ENCODE data around the gene CBX4. TPM values are rescaled to one million over a fixed set of nuclear protein-coding genes. Genes with fewer than 3 reads are reported as not detected.

Gene CBX4
- total RNA-seq, 4 donors from 2014 or later, result 11.6 to 15.3 (median 14.4) TPM

GRCh38 chr17:79830303-79830702, 8.9 kb downstream of the CBX4 start:
- H3K4me1 ChIP-seq, result peaks cover 0 to 44% (median 23%) of the 10 kb centered on the region in 4 donors
- H3K4me3 ChIP-seq, result no peak overlapping the region
- H3K9me3 ChIP-seq, result no peaks in the 10 kb centered on the region
- DNase-seq (ENCODE audit: low spot score in 2 of 2), result no peak
- H3K27ac ChIP-seq, result no peak overlapping the region
- WGBS, 2 donors, result 64 to 66% methylated on average over 8 of the region's 8 CpGs
- H3K27me3 ChIP-seq, result peaks cover 0 to 2% of the 10 kb centered on the region in 2 donors
- peaks cover 0 to 20% (median 2%) of the 10 kb centered on the region in 3 donors for H3K36me3 ChIP-seq
- TF ChIP-seq POLR2A (IDR thresholded peaks at IDR 0.05) (no peak), CTCF (IDR thresholded peaks at IDR 0.05) (no peak), EP300 (IDR thresholded peaks at IDR 0.05) (no peak)

GRCh38 chr17:79829457-79829856, 9.8 kb downstream of the CBX4 start:
- Histone ChIP-seq H3K27me3 (peaks cover 0 to 10% of the 10 kb centered on the region in 2 donors), H3K9me3 (no peaks in the 10 kb centered on the region), H3K27ac (no peak overlapping the region), H3K4me1 (peaks cover 0 to 36% (median 23%) of the 10 kb centered on the region in 4 donors), H3K4me3 (no peak overlapping the region), H3K36me3 (peaks cover 0 to 11% (median 2%) of the 10 kb centered on the region in 3 donors)
- TF ChIP-seq POLR2A (IDR thresholded peaks at IDR 0.05), result no peak
- TF ChIP-seq EP300 (IDR thresholded peaks at IDR 0.05), result no peak
- TF ChIP-seq CTCF (IDR thresholded peaks at IDR 0.05), result no peak
- DNase-seq (ENCODE audit: low spot score in 2 of 2), result no peak
- WGBS, 2 donors, result 61 to 68% methylated on average over 2 of the region's 2 CpGs

GRCh38 chr17:79829004-79829403, 10.2 kb downstream of the CBX4 start:
- WGBS, 2 donors, result 70 to 84% methylated on average over 2 of the region's 2 CpGs
- Histone ChIP-seq H3K27ac (no peak overlapping the region), H3K36me3 (peaks cover 0 to 7% (median 2%) of the 10 kb centered on the region in 3 donors), H3K4me3 (no peak overlapping the region), H3K27me3 (peaks cover 0 to 10% of the 10 kb centered on the region in 2 donors), H3K9me3 (no peaks in the 10 kb centered on the region), H3K4me1 (peaks cover 0 to 35% (median 23%) of the 10 kb centered on the region in 4 donors)
- no peak for TF ChIP-seq CTCF (IDR thresholded peaks at IDR 0.05)
- TF ChIP-seq EP300 (IDR thresholded peaks at IDR 0.05), result no peak
- no peak for TF ChIP-seq POLR2A (IDR thresholded peaks at IDR 0.05)
- DNase-seq (ENCODE audit: low spot score in 2 of 2), result no peak

- H3K27ac ChIP-seq, result no peak overlapping the region
- no peak for TF ChIP-seq POLR2A (IDR thresholded peaks at IDR 0.05)
- TF ChIP-seq EP300 (IDR thresholded peaks at IDR 0.05), result no peak
- TF ChIP-seq CTCF (IDR thresholded peaks at IDR 0.05), result no peak
Observed at GRCh38 chr17:79826841-79827578, 12.2 kb downstream of the CBX4 start.

DNA sequence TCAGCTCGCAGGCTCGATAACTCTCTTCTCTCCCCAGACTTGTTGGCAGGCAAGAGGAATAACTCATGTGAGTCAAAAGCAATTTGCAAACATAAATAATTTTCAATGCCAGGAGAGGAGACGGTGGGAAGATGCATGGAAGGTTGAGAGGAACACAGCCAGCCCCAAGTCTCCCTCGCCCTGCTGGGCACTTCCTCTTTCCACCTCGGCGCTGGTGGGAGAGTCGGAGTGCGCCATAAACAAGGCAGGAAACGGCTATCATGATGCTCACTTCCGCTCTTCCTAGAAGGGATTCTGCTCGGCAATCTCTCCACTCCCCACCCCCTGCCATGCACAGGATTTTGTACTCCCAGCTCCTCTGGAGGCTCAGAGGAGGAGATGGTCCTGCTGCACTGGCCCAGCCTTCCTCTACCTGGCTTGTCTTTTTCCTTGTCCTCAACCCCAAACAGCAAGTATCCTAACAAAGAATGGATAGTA, 13.0 kb downstream of the CBX4 start:
- Histone ChIP-seq H3K9me3 (no peaks in the 10 kb centered on the region), H3K36me3 (no peaks in the 10 kb centered on the region), H3K27me3 (peaks cover 0 to 10% of the 10 kb centered on the region in 2 donors), H3K4me1 (peaks cover 0 to 10% (median 5%) of the 10 kb centered on the region in 4 donors), H3K27ac (no peak overlapping the region), H3K4me3 (no peak overlapping the region)
- TF ChIP-seq POLR2A (IDR thresholded peaks at IDR 0.05), result no peak
- TF ChIP-seq CTCF (IDR thresholded peaks at IDR 0.05), result no peak
- TF ChIP-seq EP300 (IDR thresholded peaks at IDR 0.05), result no peak
- no peak for DNase-seq (ENCODE audit: low spot score in 2 of 2)
- WGBS, 2 donors, result 41 to 54% methylated on average over 11 of the region's 11 CpGs

More at GRCh38 chr17:79826841-79827578, 12.2 kb downstream of the CBX4 start:
- no peaks in the 10 kb centered on the region for H3K9me3 ChIP-seq
- 81 to 87% methylated on average over 26 of the region's 26 CpGs for WGBS, 2 donors
- H3K36me3 ChIP-seq, result no peaks in the 10 kb centered on the region
- no peak overlapping the region for H3K4me3 ChIP-seq
- H3K27me3 ChIP-seq, result peaks cover 0 to 10% of the 10 kb centered on the region in 2 donors
- peaks cover 0 to 17% (median 12%) of the 10 kb centered on the region in 4 donors for H3K4me1 ChIP-seq
- DNase-seq (ENCODE audit: low spot score in 2 of 2), result no peak
